ENCODE results near the gene TUBB. TPM values are rescaled to one million over a fixed set of nuclear protein-coding genes. Genes with fewer than 3 reads are reported as not detected.

Gene TUBB
- total and polyA plus RNA-seq, 9 of the 15 experiments (the other 6 are each of a cell fraction or from before 2014, with no cell fraction given) = 971 to 2,870 (median 1,478) TPM

- TF ChIP-seq NCOA4 (IDR thresholded peaks at IDR 0.05; ENCODE audit: partially characterized antibody) (no peak), RUNX1 (IDR thresholded peaks at IDR 0.05; ENCODE audit: low read depth) (no peak), HLTF (IDR thresholded peaks at IDR 0.05) (no peak), CSDE1 (IDR thresholded peaks at IDR 0.05) (no peak), KDM1A (IDR thresholded peaks at IDR 0.05) (peak; percentile 75 to 84), STAT5B (CRISPR knock-in tag; IDR thresholded peaks at IDR 0.05) (no peak), HEY1 (CRISPR knock-in tag; IDR thresholded peaks at IDR 0.05; ENCODE audit: borderline replicate concordance) (peak; percentile 72; the same call in 1 of the 2 replicates), KAT2B (IDR thresholded peaks at IDR 0.05; ENCODE audit: low read depth, low read length) (no peak), DNMT1 (IDR thresholded peaks at IDR 0.05) (0 out of 2 replicates have a peak, but pooled peaks have one; percentile 55), ZSCAN29 (IDR thresholded peaks at IDR 0.05) (no peak), MXI1 (IDR thresholded peaks at IDR 0.05; ENCODE audit: low read depth, low read length) (no peak), ZNF217 (CRISPR knock-in tag; IDR thresholded peaks at IDR 0.05) (no peak), ZEB2 (IDR thresholded peaks at IDR 0.05) (peak; percentile 98), ZNF780A (CRISPR knock-in tag; IDR thresholded peaks at IDR 0.05) (no peak), ETV6 (IDR thresholded peaks at IDR 0.05; ENCODE audit: borderline replicate concordance in 1 of 2, low read depth in 2 of 2, low read length in 1 of 2) (peak; percentile 72 to 97), ETV6 (CRISPR knock-in tag; IDR thresholded peaks at IDR 0.05; ENCODE audit: borderline replicate concordance) (no peak), ZFP91 (CRISPR knock-in tag; IDR thresholded peaks at IDR 0.05) (no peak), HINFP (tag; conservative IDR thresholded peaks at IDR 0.05; ENCODE audit: low read depth) (no peak), SNIP1 (IDR thresholded peaks at IDR 0.05; ENCODE audit: low read depth) (no peak), DMBX1 (CRISPR knock-in tag; IDR thresholded peaks at IDR 0.05; ENCODE audit: borderline replicate concordance) (peak; percentile 72), SNRNP70 (optimal IDR thresholded peaks at IDR 0.05; ENCODE audit: low read depth, low read length) (no peak), BRD4 (IDR thresholded peaks at IDR 0.05) (peak; percentile 86), NCOR1 (IDR thresholded peaks at IDR 0.05) (peak; percentile 34; the same call in 1 of the 2 replicates)
- TF ChIP-seq, protein P1, sequence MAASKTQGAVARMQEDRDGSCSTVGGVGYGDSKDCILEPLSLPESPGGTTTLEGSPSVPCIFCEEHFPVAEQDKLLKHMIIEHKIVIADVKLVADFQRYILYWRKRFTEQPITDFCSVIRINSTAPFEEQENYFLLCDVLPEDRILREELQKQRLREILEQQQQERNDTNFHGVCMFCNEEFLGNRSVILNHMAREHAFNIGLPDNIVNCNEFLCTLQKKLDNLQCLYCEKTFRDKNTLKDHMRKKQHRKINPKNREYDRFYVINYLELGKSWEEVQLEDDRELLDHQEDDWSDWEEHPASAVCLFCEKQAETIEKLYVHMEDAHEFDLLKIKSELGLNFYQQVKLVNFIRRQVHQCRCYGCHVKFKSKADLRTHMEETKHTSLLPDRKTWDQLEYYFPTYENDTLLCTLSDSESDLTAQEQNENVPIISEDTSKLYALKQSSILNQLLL (CRISPR knock-in tag; IDR thresholded peaks at IDR 0.05; ENCODE audit: borderline replicate concordance) = no peak
- TF ChIP-seq, protein P2, sequence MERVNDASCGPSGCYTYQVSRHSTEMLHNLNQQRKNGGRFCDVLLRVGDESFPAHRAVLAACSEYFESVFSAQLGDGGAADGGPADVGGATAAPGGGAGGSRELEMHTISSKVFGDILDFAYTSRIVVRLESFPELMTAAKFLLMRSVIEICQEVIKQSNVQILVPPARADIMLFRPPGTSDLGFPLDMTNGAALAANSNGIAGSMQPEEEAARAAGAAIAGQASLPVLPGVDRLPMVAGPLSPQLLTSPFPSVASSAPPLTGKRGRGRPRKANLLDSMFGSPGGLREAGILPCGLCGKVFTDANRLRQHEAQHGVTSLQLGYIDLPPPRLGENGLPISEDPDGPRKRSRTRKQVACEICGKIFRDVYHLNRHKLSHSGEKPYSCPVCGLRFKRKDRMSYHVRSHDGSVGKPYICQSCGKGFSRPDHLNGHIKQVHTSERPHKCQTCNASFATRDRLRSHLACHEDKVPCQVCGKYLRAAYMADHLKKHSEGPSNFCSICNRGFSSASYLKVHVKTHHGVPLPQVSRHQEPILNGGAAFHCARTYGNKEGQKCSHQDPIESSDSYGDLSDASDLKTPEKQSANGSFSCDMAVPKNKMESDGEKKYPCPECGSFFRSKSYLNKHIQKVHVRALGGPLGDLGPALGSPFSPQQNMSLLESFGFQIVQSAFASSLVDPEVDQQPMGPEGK (CRISPR knock-in tag; IDR thresholded peaks at IDR 0.05; ENCODE audit: borderline replicate concordance) = no peak
Observed at GRCh38 chr6:30769088-30769852, 49.1 kb downstream of the TUBB start (continued).

Data from K562 (cell line).